Measurements from ENCODE around the gene PIN1. TPM values are rescaled to one million over a fixed set of nuclear protein-coding genes. Genes with fewer than 3 reads are reported as not detected.
"Not testable (repeated sequence)": the region's sequence is repeated elsewhere in the genome, so short reads cannot be mapped to it uniquely, and the experiment has no call there.

The PIN1 gene
- 100 to 1,000 TPM; 167 to 202 TPM for total RNA-seq

- H3K9me3 ChIP-seq: no peaks in the 10 kb centered on the region
- intact Hi-C loops (cut with DNase I): no loop called here
- DNase-seq (ENCODE audit: low spot score): peak; percentile 99
- H3K27ac ChIP-seq: peak within 1 kb of the TSS; percentile 72
- peak; percentile 91 for TF ChIP-seq POLR2AphosphoS5 (IDR thresholded peaks at IDR 0.05)
- TF ChIP-seq POLR2A (IDR thresholded peaks at IDR 0.05): no peak
- TF ChIP-seq CTCF (IDR thresholded peaks at IDR 0.05): peak; percentile 44 to 93 (median 75)
- WGBS: under 1% methylated on average over 55 of the region's 73 CpGs
- H3K27me3 ChIP-seq (replicated peaks; ENCODE audit: insufficient read depth): no peaks in the 10 kb centered on the region
- H3K4me1 ChIP-seq (replicated peaks): peaks cover 12% of the 10 kb centered on the region
- peak within 1 kb of the TSS; percentile 78 to 92 for H3K4me3 ChIP-seq
- H3K36me3 ChIP-seq: peaks cover 0 to 4% of the 10 kb centered on the region in 2 donors
Observed at GRCh38 chr19:9834726-9835506, at the start of gene PIN1. Gene PIN1 (plus strand): TSS chr19:9835318. CDS start chr19:9835345, 27 bp downstream.

DNA sequence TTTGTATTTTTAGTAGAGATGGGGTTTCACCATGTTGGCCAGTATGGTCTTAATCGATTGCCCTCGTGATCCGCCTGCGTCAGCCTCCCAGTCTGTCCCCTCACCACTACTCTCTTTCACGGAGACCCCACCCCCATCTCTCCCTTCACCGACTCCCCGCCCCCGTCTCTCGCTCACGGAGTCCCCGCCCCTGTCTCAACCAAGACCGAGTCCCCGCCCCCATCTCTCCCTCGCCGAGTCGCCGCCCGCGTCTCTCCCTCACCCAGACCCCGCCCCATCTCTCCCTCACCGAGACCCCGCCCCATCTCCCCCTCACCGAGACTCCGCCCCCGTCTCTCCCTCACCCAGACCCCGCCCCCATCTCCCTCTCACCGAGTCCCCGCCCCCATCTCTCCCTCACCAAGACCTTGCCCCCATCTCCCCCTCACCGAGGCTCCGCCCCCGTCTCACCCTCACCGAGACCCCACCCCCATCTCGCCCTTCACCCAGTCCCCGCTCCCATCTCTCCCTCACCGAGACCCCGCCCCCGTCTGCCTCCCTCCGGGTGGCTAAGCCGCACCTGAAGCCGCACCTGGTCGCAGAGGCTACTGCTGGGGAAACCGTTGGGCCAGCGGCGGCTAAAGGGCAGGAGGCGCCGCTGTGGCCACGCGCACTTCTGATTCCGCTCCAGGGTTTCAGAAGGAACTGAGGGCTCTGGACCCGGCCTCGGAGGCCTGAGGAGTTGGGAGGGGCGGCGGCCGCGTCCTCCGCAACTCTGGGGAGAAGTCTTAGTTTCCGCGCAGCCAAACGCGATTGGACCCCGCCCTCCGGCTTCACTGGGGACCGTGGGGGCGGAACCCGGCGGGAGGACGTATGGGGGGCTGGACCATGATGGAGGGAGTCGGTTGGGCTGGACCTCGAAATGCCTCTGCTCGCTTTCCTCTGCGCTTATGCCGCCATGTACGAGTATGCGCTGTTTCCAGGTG is 49.5 kb upstream of the PIN1 start:
- peak; percentile 99 for DNase-seq (ENCODE audit: low spot score)
- TF ChIP-seq POLR2AphosphoS5 (IDR thresholded peaks at IDR 0.05) (peak; percentile 88), POLR2A (IDR thresholded peaks at IDR 0.05) (peak; percentile 94), CTCF (IDR thresholded peaks at IDR 0.05) (peak in 1 of 4 experiments; percentile 16)
- intact Hi-C loops (cut with DNase I): loop anchor here (2.0 to 10.0 kb wide), 3 partner anchors 17 to 163 kb away; partner anchors contain the start of genes ZNF562 and ZNF846
- Histone ChIP-seq H3K36me3 (no peaks in the 10 kb centered on the region), H3K9me3 (no peaks in the 10 kb centered on the region), H3K27ac (peak overlapping the region; percentile 99), H3K27me3 (replicated peaks; ENCODE audit: insufficient read depth) (no peaks in the 10 kb centered on the region), H3K4me3 (peak overlapping the region; percentile 63 to 73), H3K4me1 (replicated peaks) (no peaks in the 10 kb centered on the region)
- WGBS: 2% methylated on average over 70 of the region's 74 CpGs

- intact Hi-C loops (cut with DNase I): loop anchor here (2.0 to 10.0 kb wide), 2 partner anchors 112 to 164 kb away; partner anchors contain the start of gene ZNF562
- no peak for DNase-seq (ENCODE audit: low spot score)
- WGBS: 50% methylated on average over 9 of the region's 9 CpGs
- no peaks in the 10 kb centered on the region for H3K36me3 ChIP-seq
- no peaks in the 10 kb centered on the region for H3K4me1 ChIP-seq (replicated peaks)
- H3K9me3 ChIP-seq: no peaks in the 10 kb centered on the region
- peak overlapping the region; percentile 63 to 73 for H3K4me3 ChIP-seq
- H3K27ac ChIP-seq: peak overlapping the region; percentile 99
- TF ChIP-seq POLR2A (IDR thresholded peaks at IDR 0.05): no peak
- no peak for TF ChIP-seq CTCF (IDR thresholded peaks at IDR 0.05)
- TF ChIP-seq POLR2AphosphoS5 (IDR thresholded peaks at IDR 0.05): no peak
- H3K27me3 ChIP-seq (replicated peaks; ENCODE audit: insufficient read depth): no peaks in the 10 kb centered on the region
Observed at GRCh38 chr19:9786342-9786741, 48.8 kb upstream of the PIN1 start.

- Histone ChIP-seq H3K4me1 (replicated peaks) (no peaks in the 10 kb centered on the region), H3K4me3 (peak overlapping the region in 1 of 2 donors; percentile 73)
- WGBS: 93% methylated on average over 8 of the region's 8 CpGs
Observed at GRCh38 chr19:9786819-9787218, 48.3 kb upstream of the PIN1 start.

DNA sequence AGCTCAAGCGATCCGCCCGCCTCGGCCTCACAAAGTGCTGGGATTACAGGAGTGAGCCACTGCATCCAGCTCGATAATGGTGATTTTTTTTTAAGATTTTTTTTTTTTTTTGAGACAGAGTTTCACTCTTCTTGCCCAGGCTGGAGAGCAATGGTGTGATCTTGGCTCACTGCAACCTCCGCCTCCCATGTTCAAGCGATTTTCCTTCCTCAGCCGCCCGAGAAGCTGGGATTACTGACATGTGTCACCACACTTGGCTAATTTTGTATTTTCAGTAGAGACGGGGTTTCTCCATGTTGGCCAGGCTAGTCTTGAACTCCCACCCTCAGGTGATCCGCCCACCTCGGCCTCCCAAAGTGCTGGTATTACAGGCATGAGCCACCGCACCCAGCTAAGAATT is 46.5 kb upstream of the PIN1 start:
- not testable (repeated sequence) for H3K4me3 ChIP-seq; H3K9me3 ChIP-seq; H3K27me3 ChIP-seq (replicated peaks; ENCODE audit: insufficient read depth); H3K4me1 ChIP-seq (replicated peaks); DNase-seq (ENCODE audit: low spot score); H3K36me3 ChIP-seq
- intact Hi-C loops (cut with DNase I): loop anchor here (10.0 kb wide), 1 partner anchor 114 kb away; the partner anchor contains the start of gene ZNF562
- WGBS: 95% methylated on average over 13 of the region's 13 CpGs
- H3K27ac ChIP-seq: peak overlapping the region in 1 of 2 donors; percentile 98

More at GRCh38 chr19:9786819-9787218, 48.3 kb upstream of the PIN1 start:
- Histone ChIP-seq H3K9me3 (no peaks in the 10 kb centered on the region), H3K36me3 (no peaks in the 10 kb centered on the region), H3K27ac (peak overlapping the region; percentile 99), H3K27me3 (replicated peaks; ENCODE audit: insufficient read depth) (no peaks in the 10 kb centered on the region)
- TF ChIP-seq POLR2AphosphoS5 (IDR thresholded peaks at IDR 0.05): no peak
- TF ChIP-seq POLR2A (IDR thresholded peaks at IDR 0.05): no peak
- TF ChIP-seq CTCF (IDR thresholded peaks at IDR 0.05): no peak
- intact Hi-C loops (cut with DNase I): loop anchor here (2.0 to 10.0 kb wide), 2 partner anchors 112 to 164 kb away; partner anchors contain the start of gene ZNF562
- no peak for DNase-seq (ENCODE audit: low spot score)

Measured in prostate gland (tissue), 2 donors.